ENCODE results near the gene EXOC4. TPM values are rescaled to one million over a fixed set of nuclear protein-coding genes. Genes with fewer than 3 reads are reported as not detected.

The EXOC4 gene
- total RNA-seq, 4 donors from 2014 or later: 36.6 to 64.0 (median 57.4) TPM

DNA sequence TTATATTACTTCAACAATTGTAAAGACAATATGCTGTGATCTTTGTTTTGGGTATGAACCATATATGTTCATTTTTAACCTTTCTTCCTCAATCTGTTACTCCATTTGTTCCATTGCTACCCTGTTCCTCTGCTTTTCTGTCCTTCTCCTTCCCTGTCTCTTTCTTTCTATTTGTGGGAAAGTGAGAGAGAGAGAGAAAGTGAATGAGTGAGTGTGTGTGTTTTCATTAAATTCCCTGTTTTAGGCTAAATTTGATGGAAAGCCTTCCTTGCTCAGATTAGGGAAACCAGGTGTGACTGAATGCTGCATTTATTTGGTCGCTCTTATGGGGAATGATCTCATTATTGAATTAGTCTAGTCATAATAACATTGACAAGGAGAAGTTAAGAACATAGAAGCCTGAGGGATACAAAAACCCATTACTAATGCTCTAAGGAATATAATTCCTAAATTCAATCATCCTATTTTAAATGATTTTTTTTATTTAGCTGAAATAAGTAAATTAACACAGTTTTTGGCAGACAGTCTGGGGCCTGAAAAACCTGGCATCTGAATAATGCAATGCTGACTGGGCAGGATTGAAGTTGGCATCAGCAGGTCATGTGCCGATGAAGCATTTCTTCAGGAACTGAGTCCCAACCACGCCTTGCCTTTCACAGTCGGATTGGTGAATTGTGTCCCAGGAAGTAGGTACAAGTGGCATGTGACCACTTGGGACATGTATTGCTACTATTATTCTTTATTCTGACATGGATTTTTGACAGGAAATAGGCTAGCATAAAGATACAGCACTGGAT, 756.6 kb downstream of the EXOC4 start:
- peaks cover 0 to 18% (median 5%) of the 10 kb centered on the region in 4 donors for H3K36me3 ChIP-seq
- intact Hi-C loops (cut with DNase I): no loop called here
- no peaks in the 10 kb centered on the region for H3K27me3 ChIP-seq
- H3K4me3 ChIP-seq: no peak overlapping the region
- DNase-seq (ENCODE audit: extremely low spot score): no peak
- H3K27ac ChIP-seq (replicated peaks in 1 of 4): no peak overlapping the region
- WGBS: 85% methylated on average over 4 of the region's 4 CpGs
- no peaks in the 10 kb centered on the region for H3K4me1 ChIP-seq
- no peaks in the 10 kb centered on the region for H3K9me3 ChIP-seq
- TF ChIP-seq POLR2AphosphoS5 (IDR thresholded peaks at IDR 0.05) (no peak), EP300 (IDR thresholded peaks at IDR 0.05) (no peak), POLR2A (IDR thresholded peaks at IDR 0.05; ENCODE audit: low read depth) (no peak)
- TF ChIP-seq, protein P1, sequence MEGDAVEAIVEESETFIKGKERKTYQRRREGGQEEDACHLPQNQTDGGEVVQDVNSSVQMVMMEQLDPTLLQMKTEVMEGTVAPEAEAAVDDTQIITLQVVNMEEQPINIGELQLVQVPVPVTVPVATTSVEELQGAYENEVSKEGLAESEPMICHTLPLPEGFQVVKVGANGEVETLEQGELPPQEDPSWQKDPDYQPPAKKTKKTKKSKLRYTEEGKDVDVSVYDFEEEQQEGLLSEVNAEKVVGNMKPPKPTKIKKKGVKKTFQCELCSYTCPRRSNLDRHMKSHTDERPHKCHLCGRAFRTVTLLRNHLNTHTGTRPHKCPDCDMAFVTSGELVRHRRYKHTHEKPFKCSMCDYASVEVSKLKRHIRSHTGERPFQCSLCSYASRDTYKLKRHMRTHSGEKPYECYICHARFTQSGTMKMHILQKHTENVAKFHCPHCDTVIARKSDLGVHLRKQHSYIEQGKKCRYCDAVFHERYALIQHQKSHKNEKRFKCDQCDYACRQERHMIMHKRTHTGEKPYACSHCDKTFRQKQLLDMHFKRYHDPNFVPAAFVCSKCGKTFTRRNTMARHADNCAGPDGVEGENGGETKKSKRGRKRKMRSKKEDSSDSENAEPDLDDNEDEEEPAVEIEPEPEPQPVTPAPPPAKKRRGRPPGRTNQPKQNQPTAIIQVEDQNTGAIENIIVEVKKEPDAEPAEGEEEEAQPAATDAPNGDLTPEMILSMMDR (IDR thresholded peaks at IDR 0.05): no peak

DNA sequence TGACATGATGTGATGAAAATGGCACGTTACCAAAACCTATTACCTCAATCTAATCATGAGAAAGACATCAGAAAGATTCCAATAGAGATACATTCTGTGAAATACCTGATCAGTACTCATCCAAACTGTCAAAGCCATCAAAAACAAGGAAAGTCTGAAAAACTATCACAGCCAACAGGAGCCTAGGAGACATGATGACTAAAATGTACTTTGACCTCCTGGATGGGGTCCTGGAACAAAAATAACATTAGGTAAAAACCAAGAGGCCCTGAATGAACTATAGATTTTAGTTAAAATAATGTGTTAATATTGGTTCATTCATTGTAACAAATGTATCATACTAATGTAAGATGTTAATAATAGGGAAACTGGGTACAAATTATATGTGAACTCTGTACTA, 760.4 kb downstream of the EXOC4 start:
- no peaks in the 10 kb centered on the region for H3K9me3 ChIP-seq
- TF ChIP-seq POLR2A (IDR thresholded peaks at IDR 0.05; ENCODE audit: low read depth): no peak
- no peak for TF ChIP-seq POLR2AphosphoS5 (IDR thresholded peaks at IDR 0.05)
- H3K27me3 ChIP-seq: no peaks in the 10 kb centered on the region
- no peak overlapping the region for H3K4me3 ChIP-seq
- no peak overlapping the region for H3K27ac ChIP-seq (replicated peaks in 1 of 4)
- no peak for DNase-seq (ENCODE audit: extremely low spot score)
- H3K36me3 ChIP-seq: peaks cover 0 to 8% (median 0%) of the 10 kb centered on the region in 4 donors
- peaks cover 0 to 6% (median 0%) of the 10 kb centered on the region in 4 donors for H3K4me1 ChIP-seq
- intact Hi-C loops (cut with DNase I): no loop called here
- WGBS: 90% methylated on average over 1 of the region's 1 CpG

DNA sequence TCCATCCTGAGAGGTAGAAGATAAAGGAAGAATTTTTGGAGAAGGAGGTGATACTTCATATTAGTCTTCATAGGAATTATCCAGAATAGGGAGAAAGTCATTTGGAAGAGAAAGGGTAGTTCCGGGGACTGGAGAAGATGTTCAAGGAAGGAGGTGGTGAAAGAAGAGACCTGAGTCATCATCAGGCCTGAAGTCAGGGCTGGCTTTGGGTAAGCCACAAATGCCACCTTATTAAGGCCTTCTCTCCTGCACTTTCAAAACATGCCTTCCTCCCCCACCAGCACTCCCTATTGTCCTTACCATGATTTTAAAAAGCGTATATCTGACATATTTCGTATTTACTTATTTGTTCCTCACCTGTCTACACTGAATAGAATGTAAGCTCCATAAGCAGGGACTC, 762.1 kb downstream of the EXOC4 start:
- DNase-seq (ENCODE audit: extremely low spot score): no peak
- Histone ChIP-seq H3K9me3 (no peaks in the 10 kb centered on the region), H3K4me1 (peaks cover 0 to 6% (median 0%) of the 10 kb centered on the region in 4 donors), H3K27ac (replicated peaks in 1 of 4) (no peak overlapping the region), H3K27me3 (no peaks in the 10 kb centered on the region), H3K4me3 (no peak overlapping the region), H3K36me3 (peaks cover 0 to 9% (median 0%) of the 10 kb centered on the region in 4 donors)
- intact Hi-C loops (cut with DNase I): no loop called here
- TF ChIP-seq, protein P1 (IDR thresholded peaks at IDR 0.05): no peak
- 94% methylated on average over 3 of the region's 3 CpGs for WGBS

DNA sequence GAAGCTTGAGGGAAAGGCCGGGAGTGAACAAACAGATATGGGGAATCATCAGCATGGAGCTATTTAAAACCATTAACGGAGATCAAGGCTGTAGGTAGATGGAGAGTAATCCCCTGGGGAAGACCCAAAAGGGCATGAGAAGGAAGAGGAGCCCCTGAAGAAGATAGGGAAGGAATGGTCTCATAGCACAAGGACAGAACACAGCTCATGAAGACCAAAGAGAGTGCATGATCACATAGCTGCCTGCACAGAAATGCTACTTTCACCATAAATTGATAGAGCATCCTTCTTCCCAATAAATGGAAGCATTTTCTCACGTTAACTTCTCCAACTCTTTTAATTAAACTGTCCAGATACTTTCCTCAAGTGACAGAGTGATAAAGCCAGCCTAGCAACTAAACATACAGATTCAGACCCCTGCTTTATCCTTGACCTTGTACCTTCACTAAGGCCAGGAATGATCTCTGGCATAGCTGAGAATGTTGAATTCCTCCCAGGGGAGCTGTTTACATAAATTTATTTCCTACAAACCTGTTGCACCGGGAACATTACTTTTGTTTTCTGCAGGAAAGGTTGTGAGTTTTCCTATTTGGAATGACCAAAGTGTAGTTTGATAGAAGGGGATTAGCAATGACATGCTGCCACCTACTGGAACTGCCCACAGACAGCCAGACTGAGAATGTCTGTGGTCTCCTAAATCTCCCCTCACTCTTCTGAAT, 763.5 kb downstream of the EXOC4 start:
- Histone ChIP-seq H3K27ac (replicated peaks in 1 of 4) (no peak overlapping the region), H3K36me3 (peaks cover 0 to 3% (median 0%) of the 10 kb centered on the region in 4 donors), H3K4me3 (no peak overlapping the region), H3K27me3 (no peaks in the 10 kb centered on the region), H3K4me1 (peaks cover 0 to 6% (median 0%) of the 10 kb centered on the region in 4 donors), H3K9me3 (no peaks in the 10 kb centered on the region)
- 55% methylated on average over 4 of the region's 4 CpGs for WGBS
- TF ChIP-seq POLR2AphosphoS5 (IDR thresholded peaks at IDR 0.05): no peak
- no peak for TF ChIP-seq POLR2A (IDR thresholded peaks at IDR 0.05; ENCODE audit: low read depth)
- TF ChIP-seq, protein P1 (IDR thresholded peaks at IDR 0.05): peak; percentile 48 to 56 (median 49)
- TF ChIP-seq EP300 (IDR thresholded peaks at IDR 0.05): no peak
- DNase-seq (ENCODE audit: extremely low spot score): no peak
- intact Hi-C loops (cut with DNase I): no loop called here

DNA sequence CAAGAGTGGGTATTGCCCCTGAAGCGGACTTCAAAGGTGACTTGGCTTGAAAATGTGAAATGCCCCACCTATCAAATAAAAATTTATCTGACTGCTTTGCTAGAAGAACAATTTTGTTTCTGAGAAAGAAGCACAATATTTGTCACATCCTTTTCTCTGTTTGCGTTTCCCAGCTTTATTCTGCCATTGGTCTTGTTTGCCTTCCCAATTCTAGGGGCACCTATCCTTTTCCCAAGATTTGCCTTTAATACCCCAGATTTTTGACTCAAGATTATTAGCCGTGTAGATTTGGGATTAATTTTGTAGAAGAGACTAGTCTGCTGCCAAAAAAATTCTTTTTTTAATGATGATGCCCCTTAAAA, 764.0 kb downstream of the EXOC4 start:
- Histone ChIP-seq H3K4me1 (peaks cover 0 to 6% (median 4%) of the 10 kb centered on the region in 4 donors), H3K36me3 (peaks cover 0 to 3% (median 0%) of the 10 kb centered on the region in 4 donors), H3K4me3 (no peak overlapping the region), H3K27me3 (no peaks in the 10 kb centered on the region), H3K9me3 (no peaks in the 10 kb centered on the region), H3K27ac (replicated peaks in 1 of 4) (no peak overlapping the region)
- WGBS: 88% methylated on average over 3 of the region's 3 CpGs
- no peak for DNase-seq (ENCODE audit: extremely low spot score)
- intact Hi-C loops (cut with DNase I): no loop called here
- TF ChIP-seq, protein P1 (IDR thresholded peaks at IDR 0.05): no peak
- no peak for TF ChIP-seq POLR2A (IDR thresholded peaks at IDR 0.05; ENCODE audit: low read depth)
- no peak for TF ChIP-seq EP300 (IDR thresholded peaks at IDR 0.05)
- no peak for TF ChIP-seq POLR2AphosphoS5 (IDR thresholded peaks at IDR 0.05)
